ENCODE results near the gene TIGD6.

- TF ChIP-seq MXI1 (IDR thresholded peaks at IDR 0.05; ENCODE audit: low read depth, low read length) (no peak), CEBPB (IDR thresholded peaks at IDR 0.05; ENCODE audit: borderline replicate concordance in 1 of 2, low read depth in 2 of 2, low read length in 2 of 2) (no peak), IRF3 (IDR thresholded peaks at IDR 0.05) (no peak), SPI1 (IDR thresholded peaks at IDR 0.05; ENCODE audit: borderline replicate concordance, insufficient read depth, low read depth, low read length) (no peak)
Observed at GRCh38 chr5:150021491-150022157, 21.2 kb upstream of the TIGD6 start.

Measured in GM12878 (cell line).